Uterus (tissue), 4 donors: ENCODE measurements around the gene G6PD. TPM values are rescaled to one million over a fixed set of nuclear protein-coding genes. Genes with fewer than 3 reads are reported as not detected.

Experiments
- DNase-seq, 2 donors: peaks; one replicate each; pipeline ENCODE4 v3.0.0-alpha.2; 2019 to 2020
- H3K27ac ChIP-seq, 2 donors: fragments of 200-600 bp; sonication (generic); 1 replicate in 1 of 2; 2 replicates in 1 of 2; pipeline ENCODE4 v1.5.1; 2016 to 2018
- H3K27me3 ChIP-seq, 2 donors: fragments of 200-600 bp; sonication (generic); one replicate each; pipeline ENCODE4 v1.5.1; 2018 to 2019; ENCODE audit warnings: control low read depth in 1 of 2
- H3K36me3 ChIP-seq, 2 donors: fragments of 200-600 bp; sonication (generic); one replicate each; pipeline ENCODE4 v1.5.1; 2019; ENCODE audit warnings: control low read depth in 1 of 2
- H3K4me1 ChIP-seq, 2 donors: fragments of 200-600 bp; sonication (generic); one replicate each; pipeline ENCODE4 v1.5.1; 2018 to 2019; ENCODE audit warnings: control low read depth in 1 of 2
- H3K4me3 ChIP-seq, 2 donors: fragments of 200-600 bp; sonication (generic); 1 replicate in 1 of 2; 2 replicates in 1 of 2; pipeline ENCODE4 v1.5.1; 2018 to 2019; ENCODE audit warnings: mild to moderate bottlenecking in 1 of 2
- H3K9me3 ChIP-seq, 2 donors: fragments of 200-600 bp; sonication (generic); one replicate each; pipeline ENCODE4 v1.5.1; 2019; ENCODE audit warnings: control low read depth in 1 of 2
- POLR2A ChIP-seq, 2 donors: fragments of 450-650 bp; IDR thresholded peaks; one replicate each; pipeline ENCODE4 v1.6.1; 2016; ENCODE audit warnings: antibody characterized with exemption in 2 of 2, mild to moderate bottlenecking in 1 of 2, moderate library complexity in 1 of 2
- intact Hi-C: fragments of 100-400 bp; cut with DNase I; formaldehyde crosslinking; loops from one replicate; pipeline ENCODE4 v1.15.1; 2023; ENCODE audit warnings: low total_unique reads
- total RNA-seq, 4 donors: library from RNA; depleted of rRNA in 3 of 4; stranded (reverse); fragments of >200 nt in 3 of 4; gene quantifications; one replicate each; pipeline versions ENCODE4 v1.1.0 to v1.2.4, GENCODE V29; 2014 to 2023
- TF ChIP-seq, protein P1 (sequence below), 4 experiments: fragments of 200-600 bp in 2 of 4; fragments of 450-650 bp in 2 of 4; sonication (generic) in 2 of 4; IDR thresholded peaks; one replicate each; pipeline ENCODE4 v1.5.1; 2016 to 2019; ENCODE audit warnings: antibody characterized with exemption in 4 of 4, mild to moderate bottlenecking in 2 of 4, moderate library complexity in 1 of 4
- donor health status: DM: yes; HTN: yes; CAD: no.

Gene G6PD
- total RNA-seq, 4 donors from 2014 or later = 15.5 to 69.6 (median 23.8) TPM

DNA sequence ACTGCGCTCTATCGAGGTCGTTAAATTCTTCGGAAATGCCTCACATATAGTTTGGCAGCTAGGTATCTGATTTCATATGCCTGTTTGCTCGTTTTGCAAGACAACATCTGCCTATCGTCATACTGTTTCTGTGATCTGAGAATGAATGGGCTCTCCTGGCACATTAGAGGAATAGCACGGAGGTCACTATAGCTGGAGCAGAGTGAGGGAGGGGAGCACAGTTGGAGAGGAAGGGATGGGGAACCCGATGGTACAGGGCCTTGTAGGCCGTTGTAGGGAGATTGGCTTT is 1.3 kb upstream of the G6PD start:
- Histone ChIP-seq H3K4me1 (no peaks in the 10 kb centered on the region), H3K4me3 (peak overlapping the region; percentile 45 to 68), H3K9me3 (no peaks in the 10 kb centered on the region), H3K27me3 (no peaks in the 10 kb centered on the region), H3K27ac (peak overlapping the region; percentile 78 to 91), H3K36me3 (no peaks in the 10 kb centered on the region)
- DNase-seq = no peak
- TF ChIP-seq POLR2A (IDR thresholded peaks at IDR 0.05) = no peak
- intact Hi-C loops = no loop called here

DNA sequence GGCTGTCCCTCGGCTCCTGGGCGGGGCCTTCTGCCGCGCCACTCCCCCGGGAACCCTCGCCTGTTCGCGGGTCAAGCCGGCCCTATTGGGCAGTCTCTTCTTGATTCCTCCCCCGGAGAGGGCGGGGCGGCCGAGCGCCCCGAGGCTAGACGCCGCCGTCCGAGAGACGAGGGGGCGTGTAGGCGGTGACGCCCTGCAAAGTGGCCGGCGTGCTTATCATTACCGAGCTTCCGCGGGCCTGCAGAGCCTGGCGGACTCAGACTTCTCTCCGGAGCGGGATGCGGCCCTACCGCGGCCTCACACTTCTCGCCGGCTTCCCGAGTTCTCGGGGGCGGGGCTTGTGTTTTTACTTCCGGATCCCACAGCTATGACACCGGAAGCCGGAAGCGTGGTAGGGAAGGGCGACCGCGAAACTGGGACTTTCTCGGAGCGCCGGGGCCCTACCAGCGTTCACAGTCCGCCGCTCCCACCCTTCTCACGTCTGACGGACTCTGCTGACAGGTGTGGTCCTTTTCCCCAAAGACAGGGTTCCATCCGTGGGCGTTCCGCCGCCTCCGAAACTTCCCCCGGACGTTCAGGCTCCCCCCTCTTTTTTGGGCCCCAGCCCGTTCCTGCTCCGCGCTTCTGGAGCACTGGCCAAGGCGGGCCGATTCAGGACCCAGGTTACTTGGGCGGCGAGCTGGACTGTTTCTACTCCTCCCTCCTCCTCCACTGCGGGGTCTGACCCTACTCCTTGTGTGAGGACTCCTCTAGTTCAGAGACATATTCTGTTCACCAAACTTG is 790 bp upstream of the G6PD start, which contains the start of gene IKBKG:
TSS of gene IKBKG (plus strand) at position 376 of the 783 bp plus-strand sequence. CDS start 4,383 bp downstream, outside the sequence.
- Histone ChIP-seq H3K4me3 (peak within 1 kb of the TSS; percentile 45 to 68), H3K9me3 (no peaks in the 10 kb centered on the region), H3K36me3 (no peaks in the 10 kb centered on the region), H3K27ac (peak within 1 kb of the TSS; percentile 78 to 91), H3K4me1 (no peaks in the 10 kb centered on the region), H3K27me3 (no peaks in the 10 kb centered on the region)
- DNase-seq = peak; percentile 89 to 92
- TF ChIP-seq, protein P1, sequence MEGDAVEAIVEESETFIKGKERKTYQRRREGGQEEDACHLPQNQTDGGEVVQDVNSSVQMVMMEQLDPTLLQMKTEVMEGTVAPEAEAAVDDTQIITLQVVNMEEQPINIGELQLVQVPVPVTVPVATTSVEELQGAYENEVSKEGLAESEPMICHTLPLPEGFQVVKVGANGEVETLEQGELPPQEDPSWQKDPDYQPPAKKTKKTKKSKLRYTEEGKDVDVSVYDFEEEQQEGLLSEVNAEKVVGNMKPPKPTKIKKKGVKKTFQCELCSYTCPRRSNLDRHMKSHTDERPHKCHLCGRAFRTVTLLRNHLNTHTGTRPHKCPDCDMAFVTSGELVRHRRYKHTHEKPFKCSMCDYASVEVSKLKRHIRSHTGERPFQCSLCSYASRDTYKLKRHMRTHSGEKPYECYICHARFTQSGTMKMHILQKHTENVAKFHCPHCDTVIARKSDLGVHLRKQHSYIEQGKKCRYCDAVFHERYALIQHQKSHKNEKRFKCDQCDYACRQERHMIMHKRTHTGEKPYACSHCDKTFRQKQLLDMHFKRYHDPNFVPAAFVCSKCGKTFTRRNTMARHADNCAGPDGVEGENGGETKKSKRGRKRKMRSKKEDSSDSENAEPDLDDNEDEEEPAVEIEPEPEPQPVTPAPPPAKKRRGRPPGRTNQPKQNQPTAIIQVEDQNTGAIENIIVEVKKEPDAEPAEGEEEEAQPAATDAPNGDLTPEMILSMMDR (IDR thresholded peaks at IDR 0.05) = no peak
- peak in 1 of 2 donors; percentile 29 for TF ChIP-seq POLR2A (IDR thresholded peaks at IDR 0.05)
- intact Hi-C loops = no loop called here

DNA sequence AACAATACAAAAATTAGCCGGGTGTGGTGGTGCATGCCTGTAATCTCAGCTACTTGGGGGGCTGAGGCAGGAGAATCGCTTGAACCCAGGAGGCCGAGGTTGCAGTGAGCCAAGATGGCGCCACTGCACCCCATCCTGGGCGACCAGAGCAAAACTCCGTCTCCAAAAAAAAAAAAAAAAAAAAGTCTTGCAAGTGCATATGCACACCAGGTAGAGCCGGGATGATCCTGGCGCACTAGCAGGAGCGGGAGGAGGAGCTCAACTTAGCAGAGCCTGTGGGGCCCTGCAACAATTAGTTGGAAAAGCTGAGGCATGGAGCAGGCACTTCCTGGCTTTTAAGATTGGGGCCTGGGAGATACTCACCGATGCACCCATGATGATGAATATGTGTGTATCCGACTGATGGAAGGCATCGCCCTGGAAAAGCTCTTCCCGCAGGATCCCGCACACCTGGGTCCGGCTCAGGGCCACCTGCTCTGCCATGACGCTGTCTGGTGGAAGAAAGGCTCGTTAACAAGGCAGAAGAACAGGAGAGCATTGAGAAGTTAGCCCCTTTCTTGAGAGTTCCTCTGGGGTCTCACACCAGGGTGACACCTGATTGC is 872 bp downstream of the G6PD start:
- TF ChIP-seq, protein P1 (IDR thresholded peaks at IDR 0.05) = no peak
- TF ChIP-seq POLR2A (IDR thresholded peaks at IDR 0.05) = no peak
- no peak for DNase-seq

DNA sequence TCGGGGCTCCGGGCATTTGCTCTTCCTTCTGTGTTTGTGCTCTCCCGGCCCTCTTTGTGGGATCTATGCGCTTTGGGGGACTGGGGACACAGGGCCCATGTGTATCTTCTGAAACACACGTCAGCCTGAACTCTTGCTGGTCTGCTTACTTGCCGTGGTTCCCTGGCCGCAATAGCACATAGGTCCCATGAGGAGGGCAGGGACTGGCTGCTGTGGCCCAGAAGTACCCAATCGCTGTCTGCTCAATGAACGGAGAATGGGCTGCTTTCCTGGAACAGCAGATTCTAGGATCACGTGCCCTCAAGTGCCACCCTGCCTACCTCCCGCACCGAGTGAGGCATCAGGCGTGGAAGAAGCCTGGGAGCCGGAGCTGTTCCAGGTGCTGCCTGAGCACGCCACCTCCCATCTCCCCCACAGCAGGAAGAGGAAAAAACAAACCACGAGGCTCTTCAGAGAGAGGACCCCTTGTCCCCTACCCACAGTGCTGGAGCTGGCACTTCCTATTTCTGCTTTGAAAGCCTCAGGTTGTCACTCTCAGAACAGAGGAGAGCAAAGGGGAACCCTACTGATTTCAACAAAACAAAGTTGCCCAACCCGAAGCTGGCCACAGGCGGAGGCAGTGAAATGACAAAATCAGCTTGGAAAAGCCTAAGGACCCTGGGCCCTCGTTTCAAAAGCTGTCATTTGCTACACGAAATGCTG is 3.8 kb downstream of the G6PD start:
- peak overlapping the region; percentile 77 to 87 for H3K27ac ChIP-seq
- DNase-seq = no peak
- intact Hi-C loops = no loop called here
- H3K4me1 ChIP-seq = peaks cover 0 to 3% of the 10 kb centered on the region in 2 donors
- no peaks in the 10 kb centered on the region for H3K27me3 ChIP-seq
- H3K9me3 ChIP-seq = no peaks in the 10 kb centered on the region
- TF ChIP-seq, protein P1 (IDR thresholded peaks at IDR 0.05) = no peak
- no peak for TF ChIP-seq POLR2A (IDR thresholded peaks at IDR 0.05)
- H3K4me3 ChIP-seq = no peak overlapping the region
- no peaks in the 10 kb centered on the region for H3K36me3 ChIP-seq

More for the DNA sequence above, 872 bp downstream of the G6PD start:
- Histone ChIP-seq H3K4me1 (peaks cover 0 to 3% of the 10 kb centered on the region in 2 donors), H3K27ac (peak overlapping the region in 1 of 2 donors; percentile 91), H3K27me3 (no peaks in the 10 kb centered on the region), H3K4me3 (peak overlapping the region; percentile 45 to 68), H3K36me3 (no peaks in the 10 kb centered on the region), H3K9me3 (no peaks in the 10 kb centered on the region)
- intact Hi-C loops = no loop called here

DNA sequence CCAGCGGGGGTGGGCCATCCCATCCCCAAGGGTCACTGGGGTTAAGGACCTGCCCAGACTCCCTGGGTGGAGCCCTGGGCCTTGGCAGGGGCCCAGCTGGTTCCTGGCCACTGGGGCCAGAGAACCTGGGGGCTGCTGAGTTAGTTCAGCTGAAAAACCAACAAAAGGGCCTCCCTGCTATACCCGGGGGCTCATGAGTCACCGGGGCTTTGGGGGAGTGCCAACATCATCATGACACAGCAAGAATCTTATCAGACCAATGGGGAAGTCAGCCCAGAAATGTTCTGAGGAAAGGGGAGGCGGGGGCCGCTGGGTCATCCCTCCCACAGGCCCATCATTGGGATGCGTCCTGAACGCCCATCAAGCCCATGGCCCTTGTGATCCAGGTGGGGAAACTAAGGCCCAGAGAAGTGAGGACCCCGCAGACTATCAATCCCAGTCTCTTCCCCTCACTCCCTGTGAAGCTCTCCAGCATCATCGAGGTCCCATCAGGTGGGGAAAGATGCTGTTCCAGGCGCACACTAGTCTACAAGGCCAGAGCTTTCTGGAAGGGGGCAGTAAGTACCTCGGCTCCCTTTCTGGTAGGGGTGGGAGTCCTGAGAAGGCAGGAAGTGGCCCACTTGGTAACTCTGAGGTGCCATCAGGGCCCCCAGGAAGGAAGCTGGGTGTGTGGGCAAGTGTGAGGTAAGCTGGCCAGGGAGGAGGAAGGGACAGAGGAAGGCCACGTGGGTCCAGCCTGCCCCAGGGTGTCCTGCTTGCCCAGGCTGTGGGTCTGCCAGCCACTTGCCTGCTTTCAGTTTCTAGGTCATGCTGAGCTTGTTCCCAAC is 4.5 kb downstream of the G6PD start:
- TF ChIP-seq, protein P1 (IDR thresholded peaks at IDR 0.05) = no peak
- no peak for TF ChIP-seq POLR2A (IDR thresholded peaks at IDR 0.05)
- H3K27me3 ChIP-seq = no peaks in the 10 kb centered on the region
- H3K9me3 ChIP-seq = no peaks in the 10 kb centered on the region
- intact Hi-C loops = no loop called here
- peak; percentile 88 to 93 for DNase-seq
- peaks cover 0 to 3% of the 10 kb centered on the region in 2 donors for H3K4me1 ChIP-seq
- no peaks in the 10 kb centered on the region for H3K36me3 ChIP-seq
- H3K4me3 ChIP-seq = no peak overlapping the region
- peak overlapping the region; percentile 77 to 87 for H3K27ac ChIP-seq
